DLD1 (cell line): ENCODE measurements around the gene P2RY13.

Experiments used
- in situ Hi-C: cut with HindIII; loops from 2 replicates; pipeline ENCODE4 v1.10.0; 2017; ENCODE audit warnings: low sequenced_read_pairs

The P2RY13 gene

GRCh38 chr3:151329363-151329762 is at the start of gene P2RY13:
Gene P2RY13 (minus strand): TSS chr3:151329549. CDS start chr3:151329528, 21 bp downstream.
- in situ Hi-C loops: no loop called here

- in situ Hi-C loops: no loop called here
These were observed 48.5 kb upstream of the P2RY13 start for GRCh38 chr3:151377768-151378385.

GRCh38 chr3:151372063-151372820 is 42.9 kb upstream of the P2RY13 start:
- in situ Hi-C loops: no loop called here

- in situ Hi-C loops: no loop called here
These were observed 42.2 kb upstream of the P2RY13 start for GRCh38 chr3:151371526-151371925.

- in situ Hi-C loops: no loop called here
These were observed 38.1 kb upstream of the P2RY13 start for GRCh38 chr3:151367448-151367847.

- in situ Hi-C loops: no loop called here
These were observed 37.6 kb upstream of the P2RY13 start for GRCh38 chr3:151366993-151367392.

- in situ Hi-C loops: no loop called here
These were observed 33.4 kb upstream of the P2RY13 start for GRCh38 chr3:151362751-151363174.

GRCh38 chr3:151357463-151357850 is 28.1 kb upstream of the P2RY13 start:
- in situ Hi-C loops: no loop called here

- in situ Hi-C loops: no loop called here
These were observed 27.6 kb upstream of the P2RY13 start for GRCh38 chr3:151356794-151357462.

- in situ Hi-C loops: no loop called here
These were observed 22.3 kb upstream of the P2RY13 start for GRCh38 chr3:151351648-151352047.

GRCh38 chr3:151351219-151351618 is 21.9 kb upstream of the P2RY13 start:
- in situ Hi-C loops: no loop called here

- in situ Hi-C loops: no loop called here
These were observed 21.3 kb upstream of the P2RY13 start for GRCh38 chr3:151350656-151351055.

GRCh38 chr3:151347432-151347831 is 18.1 kb upstream of the P2RY13 start:
- in situ Hi-C loops: no loop called here

- in situ Hi-C loops: no loop called here
These were observed 16.9 kb upstream of the P2RY13 start for GRCh38 chr3:151346292-151346691.

GRCh38 chr3:151345859-151346258 is 16.5 kb upstream of the P2RY13 start:
- in situ Hi-C loops: no loop called here

GRCh38 chr3:151331696-151332095 is 2.3 kb upstream of the P2RY13 start:
- in situ Hi-C loops: no loop called here

GRCh38 chr3:151330899-151331298 is 1.6 kb upstream of the P2RY13 start:
- in situ Hi-C loops: no loop called here

GRCh38 chr3:151330379-151330778 is 1.0 kb upstream of the P2RY13 start:
- in situ Hi-C loops: no loop called here

GRCh38 chr3:151328298-151328995 is 902 bp downstream of the P2RY13 start:
- in situ Hi-C loops: no loop called here

GRCh38 chr3:151327571-151328198 is 1.7 kb downstream of the P2RY13 start:
- in situ Hi-C loops: no loop called here

GRCh38 chr3:151322511-151322910 is 6.8 kb downstream of the P2RY13 start:
- in situ Hi-C loops: no loop called here
